Measurements from ENCODE around the gene SNRPE. TPM values are rescaled to one million over a fixed set of nuclear protein-coding genes. Genes with fewer than 3 reads are reported as not detected.

The SNRPE gene
- total RNA-seq, 2 experiments from 2014 or later: 95.9 to 322 TPM

GRCh38 chr1:203913073-203913521, 51.7 kb downstream of the SNRPE start:
- no TSS peak for BruUV-seq (replicated peaks)
- Histone ChIP-seq H3K9me3 (ENCODE audit: low read length) (no peaks in the 10 kb centered on the region), H2AFZ (ENCODE audit: low read length) (peak overlapping the region; percentile 49; the same call in 1 of the 2 replicates), H4K20me1 (ENCODE audit: insufficient read depth, low read length) (no peaks in the 10 kb centered on the region), H3K9me2 (ENCODE audit: insufficient read depth, low read length) (no peaks in the 10 kb centered on the region), H3K79me2 (ENCODE audit: insufficient read depth, low read depth, low read length) (no peaks in the 10 kb centered on the region), H3K4me3 (ENCODE audit: low read depth, low read length, poor library complexity, severe bottlenecking) (no peak overlapping the region), H3K4me1 (ENCODE audit: insufficient read depth, low read length, poor library complexity, severe bottlenecking) (peaks cover 5% of the 10 kb centered on the region), H3K4me2 (ENCODE audit: low read length) (no peak overlapping the region), H3K36me3 (ENCODE audit: insufficient read depth, low read length) (no peaks in the 10 kb centered on the region), H3K27ac (ENCODE audit: low read depth, low read length, poor library complexity, severe bottlenecking) (no peak overlapping the region)
- DNase-seq (ENCODE audit: low spot score): no peak
- intact Hi-C loops (cut with micrococcal nuclease; ENCODE audit: unreplicated experiment): loop anchor here (2.0 kb wide), 1 partner anchor 22 kb away; no protein-coding TSS in a partner anchor
- ChIA-PET POLR2A (interaction anchor here (0.7 to 1.2 kb wide), 3 partner anchors 9 to 416 kb away, joined by 3 to 9 read pairs (median 5); no protein-coding TSS in a partner anchor), CTCF (ENCODE audit: unreplicated experiment) (no interaction called here)
- TF ChIP-seq CTCF (conservative IDR thresholded peaks at IDR 0.05; ENCODE audit: low read length): no peak
- no peak for TF ChIP-seq EZH2phosphoT487 (IDR thresholded peaks at IDR 0.05; ENCODE audit: borderline replicate concordance, low read depth, low read length)

- Histone ChIP-seq H3K4me1 (ENCODE audit: insufficient read depth, low read length, poor library complexity, severe bottlenecking) (peaks cover 5% of the 10 kb centered on the region), H3K4me2 (ENCODE audit: low read length) (no peak overlapping the region), H3K79me2 (ENCODE audit: insufficient read depth, low read depth, low read length) (no peaks in the 10 kb centered on the region), H3K9me2 (ENCODE audit: insufficient read depth, low read length) (no peaks in the 10 kb centered on the region), H4K20me1 (ENCODE audit: insufficient read depth, low read length) (no peaks in the 10 kb centered on the region), H3K36me3 (ENCODE audit: insufficient read depth, low read length) (no peaks in the 10 kb centered on the region), H2AFZ (ENCODE audit: low read length) (no peak overlapping the region), H3K9me3 (ENCODE audit: low read length) (no peaks in the 10 kb centered on the region), H3K27ac (ENCODE audit: low read depth, low read length, poor library complexity, severe bottlenecking) (no peak overlapping the region), H3K4me3 (ENCODE audit: low read depth, low read length, poor library complexity, severe bottlenecking) (no peak overlapping the region)
- TF ChIP-seq CTCF (conservative IDR thresholded peaks at IDR 0.05; ENCODE audit: low read length) (no peak), EZH2phosphoT487 (IDR thresholded peaks at IDR 0.05; ENCODE audit: borderline replicate concordance, low read depth, low read length) (no peak)
- BruUV-seq (replicated peaks): no TSS peak
- DNase-seq (ENCODE audit: low spot score): no peak
- intact Hi-C loops (cut with micrococcal nuclease; ENCODE audit: unreplicated experiment): no loop called here
- ChIA-PET CTCF (ENCODE audit: unreplicated experiment) (no interaction called here), POLR2A (interaction anchor here (1.1 to 1.2 kb wide), 2 partner anchors 8 to 31 kb away, joined by 3 to 9 read pairs; no protein-coding TSS in a partner anchor)
Observed at GRCh38 chr1:203914292-203914691, 52.9 kb downstream of the SNRPE start.

DNA sequence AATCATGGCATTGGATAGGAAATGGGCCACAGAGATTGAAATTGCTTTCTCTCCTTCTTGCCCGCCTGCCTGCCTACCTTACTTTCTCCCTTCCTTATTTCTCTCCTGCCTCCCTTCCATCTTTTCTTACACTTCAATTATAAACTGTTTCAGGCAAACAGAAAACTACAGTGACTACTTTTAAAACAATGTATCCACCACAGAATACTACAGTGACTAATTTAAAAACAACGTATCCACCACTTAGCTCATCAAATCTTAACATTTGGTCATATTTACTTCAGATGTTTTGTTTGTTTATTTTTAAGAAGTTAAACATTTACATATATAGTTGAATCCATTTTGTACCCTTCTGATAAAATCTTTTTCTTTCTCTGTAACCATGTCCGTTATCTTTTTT, 54.4 kb downstream of the SNRPE start:
- H3K79me2 ChIP-seq (ENCODE audit: insufficient read depth, low read depth, low read length): no peaks in the 10 kb centered on the region
- no peak overlapping the region for H3K27ac ChIP-seq (ENCODE audit: low read depth, low read length, poor library complexity, severe bottlenecking)
- intact Hi-C loops (cut with micrococcal nuclease; ENCODE audit: unreplicated experiment): no loop called here
- H3K4me1 ChIP-seq (ENCODE audit: insufficient read depth, low read length, poor library complexity, severe bottlenecking): peaks cover 5% of the 10 kb centered on the region
- H3K9me2 ChIP-seq (ENCODE audit: insufficient read depth, low read length): no peaks in the 10 kb centered on the region
- CTCF ChIA-PET (ENCODE audit: unreplicated experiment): no interaction called here
- H3K4me2 ChIP-seq (ENCODE audit: low read length): no peak overlapping the region
- TF ChIP-seq EZH2phosphoT487 (IDR thresholded peaks at IDR 0.05; ENCODE audit: borderline replicate concordance, low read depth, low read length): no peak
- BruUV-seq (replicated peaks): no TSS peak
- H3K9me3 ChIP-seq (ENCODE audit: low read length): no peaks in the 10 kb centered on the region
- no peak overlapping the region for H3K4me3 ChIP-seq (ENCODE audit: low read depth, low read length, poor library complexity, severe bottlenecking)
- DNase-seq (ENCODE audit: low spot score): no peak
- H3K36me3 ChIP-seq (ENCODE audit: insufficient read depth, low read length): no peaks in the 10 kb centered on the region
- no peak overlapping the region for H2AFZ ChIP-seq (ENCODE audit: low read length)
- no peaks in the 10 kb centered on the region for H4K20me1 ChIP-seq (ENCODE audit: insufficient read depth, low read length)
- POLR2A ChIA-PET: interaction anchor here (0.7 kb wide), 2 partner anchors 112 to 1370 kb away, joined by 5 to 6 read pairs; no protein-coding TSS in a partner anchor
